H1 (cell line): Measurements from ENCODE around the gene CASTOR1. TPM values are rescaled to one million over a fixed set of nuclear protein-coding genes. Genes with fewer than 3 reads are reported as not detected.

Source experiments
- CTCF ChIA-PET: fragments of 300-600 bp; sonication (Branson Sonifier 250); formaldehyde crosslinking; loops from one replicate; lab custom pipeline; 2021; ENCODE audit not compliant: partially characterized antibody; lab: Charles Lee
- POLR2A ChIA-PET: fragments of 300-600 bp; sonication (Branson Sonifier 250); formaldehyde crosslinking; loops from one replicate; lab custom pipeline; 2021; ENCODE audit warnings: inconsistent platforms; ENCODE audit not compliant: partially characterized antibody; lab: Charles Lee
- DNase-seq, 2 experiments: peaks; one replicate each; pipeline versions ENCODE4 v3.0.0 to v3.0.0-alpha.2; 2010 to 2022; ENCODE audit warnings: low spot score in 2 of 2, low read depth in 1 of 2, mixed read lengths in 1 of 2
- FAIRE-seq: peaks from 2 replicates; lab custom pipeline; 2011; peaks lifted over from hg19 to GRCh38; lab: Jason Lieb, UNC
- H2AFZ ChIP-seq: 2 replicates; pipeline ENCODE4 v1.8.1; 2012; ENCODE audit warnings: low read length, inconsistent platforms
- H2AK5ac ChIP-seq: 2 replicates; pipeline ENCODE4 v1.6.1; 2013; ENCODE audit warnings: low read depth, low read length
- H2BK120ac ChIP-seq: replicated peaks from 2 replicates; pipeline ENCODE3; 2013; ENCODE audit warnings: low read depth, low read length, inconsistent platforms
- H2BK12ac ChIP-seq: 2 replicates; pipeline ENCODE4 v1.6.1; 2013; ENCODE audit warnings: low read depth, low read length
- H2BK15ac ChIP-seq: 2 replicates; pipeline ENCODE4 v1.6.1; 2013; ENCODE audit warnings: low read length
- H2BK20ac ChIP-seq: 2 replicates; pipeline ENCODE4 v1.6.1; 2013; ENCODE audit warnings: low read length
- H2BK5ac ChIP-seq: 2 replicates; pipeline ENCODE4 v1.6.1; 2013; ENCODE audit warnings: low read depth, low read length
- H3K14ac ChIP-seq: 2 replicates; pipeline ENCODE4 v1.6.1; 2013; ENCODE audit warnings: inconsistent platforms; ENCODE audit not compliant: insufficient read length
- H3K18ac ChIP-seq: 2 replicates; pipeline ENCODE4 v1.6.1; 2013; ENCODE audit warnings: low read length; ENCODE audit errors: extremely low read depth
- H3K23ac ChIP-seq: 2 replicates; pipeline ENCODE4 v1.6.1; 2013; ENCODE audit warnings: inconsistent platforms; ENCODE audit not compliant: insufficient read length
- H3K23me2 ChIP-seq: 2 replicates; pipeline ENCODE4 v1.6.1; 2013; ENCODE audit warnings: low read depth, low read length
- H3K27ac ChIP-seq: 2 replicates; pipeline ENCODE4 v1.6.1; 2011; ENCODE audit warnings: low read depth, low read length, inconsistent platforms
- H3K27me3 ChIP-seq, 4 experiments: replicated peaks in 1 of 4; 1 replicate in 1 of 4; 2 replicates in 3 of 4; pipeline versions ENCODE4 v1.6.1 to v1.8.1; 2011 to 2013; ENCODE audit warnings: low read length in 3 of 4, mild to moderate bottlenecking in 3 of 4, inconsistent platforms in 2 of 4, mixed read lengths in 2 of 4, moderate library complexity in 1 of 4; ENCODE audit not compliant: control insufficient read depth in 3 of 4, insufficient read depth in 3 of 4; ENCODE audit errors: extremely low read depth in 1 of 4
- H3K36me3 ChIP-seq, 4 experiments: 2 replicates each; pipeline versions ENCODE4 v1.6.1 to v1.8.1; 2011 to 2013; ENCODE audit warnings: mild to moderate bottlenecking in 4 of 4, low read length in 3 of 4, moderate library complexity in 2 of 4, control low read depth in 1 of 4, inconsistent platforms in 1 of 4; ENCODE audit not compliant: insufficient read depth in 4 of 4, control insufficient read depth in 2 of 4
- H3K4ac ChIP-seq: replicated peaks from 2 replicates; pipeline ENCODE3; 2013; ENCODE audit warnings: low read length, low read depth, mixed read lengths, inconsistent platforms; ENCODE audit not compliant: insufficient read length
- H3K4me1 ChIP-seq, 4 experiments: replicated peaks in 1 of 4; 1 replicate in 1 of 4; 2 replicates in 3 of 4; pipeline versions ENCODE4 v1.6.1 to v1.8.1; 2011 to 2013; ENCODE audit warnings: low read length in 3 of 4, inconsistent platforms in 2 of 4, mixed read lengths in 1 of 4; ENCODE audit not compliant: insufficient read depth in 4 of 4, control insufficient read depth in 3 of 4
- H3K4me2 ChIP-seq, 2 experiments: 2 replicates each; pipeline versions ENCODE4 v1.6.1 to v1.8.1; 2011 to 2013; ENCODE audit warnings: low read depth in 2 of 2, low read length in 2 of 2, control low read depth in 1 of 2, inconsistent platforms in 1 of 2, mild to moderate bottlenecking in 1 of 2; ENCODE audit not compliant: insufficient read depth in 1 of 2
- H3K4me3 ChIP-seq, 4 experiments: fragments of 200-600, 300-600 bp in 1 of 4; sonication (generic), shearing (Covaris generic), sonication (Bioruptor Twin) in 1 of 4; 2 replicates each; pipeline versions ENCODE4 v1.5.1 to v1.8.1; 2011 to 2016; ENCODE audit warnings: low read length in 4 of 4, low read depth in 3 of 4, control low read depth in 2 of 4, inconsistent platforms in 2 of 4, mild to moderate bottlenecking in 2 of 4, mixed read lengths in 1 of 4, moderate library complexity in 1 of 4; ENCODE audit not compliant: insufficient read depth in 2 of 4; ENCODE audit errors: extremely low read depth in 1 of 4
- H3K56ac ChIP-seq: replicated peaks from 2 replicates; pipeline ENCODE3; 2013; ENCODE audit warnings: low read depth, mild to moderate bottlenecking, mixed read lengths, low read length, inconsistent platforms; ENCODE audit not compliant: insufficient read length
- H3K79me1 ChIP-seq: 2 replicates; pipeline ENCODE4 v1.6.1; 2013; ENCODE audit warnings: low read depth, low read length, control low read depth
- H3K79me2 ChIP-seq, 2 experiments: 2 replicates each; pipeline versions ENCODE4 v1.6.1 to v1.8.1; 2012 to 2013; ENCODE audit warnings: low read length in 2 of 2, mild to moderate bottlenecking in 2 of 2, inconsistent platforms in 1 of 2; ENCODE audit not compliant: insufficient read depth in 2 of 2, control insufficient read depth in 1 of 2
- H3K9ac ChIP-seq, 4 experiments: replicated peaks in 1 of 4; 1 replicate in 1 of 4; 2 replicates in 3 of 4; pipeline versions ENCODE4 v1.6.1 to v1.8.1; 2011 to 2013; ENCODE audit warnings: low read depth in 3 of 4, low read length in 3 of 4, control low read depth in 2 of 4, mild to moderate bottlenecking in 2 of 4, moderate library complexity in 2 of 4, inconsistent platforms in 1 of 4; ENCODE audit errors: extremely low read depth in 1 of 4
- H3K9me3 ChIP-seq, 2 experiments: 2 replicates each; pipeline versions ENCODE4 v1.6.1 to v1.8.1; 2012 to 2013; ENCODE audit warnings: mild to moderate bottlenecking in 2 of 2, moderate library complexity in 2 of 2, control low read depth in 1 of 2, inconsistent platforms in 1 of 2, low read depth in 1 of 2, low read length in 1 of 2, mixed read lengths in 1 of 2; ENCODE audit not compliant: insufficient read depth in 2 of 2
- H4K20me1 ChIP-seq, 2 experiments: replicated peaks in 1 of 2; 2 replicates each; pipeline versions ENCODE3 to v1.8.1; 2011 to 2013; ENCODE audit warnings: inconsistent platforms in 2 of 2, low read length in 2 of 2, mild to moderate bottlenecking in 1 of 2; ENCODE audit not compliant: insufficient read depth in 2 of 2, control insufficient read depth in 1 of 2
- H4K5ac ChIP-seq: 2 replicates; pipeline ENCODE4 v1.6.1; 2013; ENCODE audit warnings: low read length, low read depth, mixed read lengths, inconsistent platforms; ENCODE audit not compliant: insufficient read length
- H4K8ac ChIP-seq: 2 replicates; pipeline ENCODE4 v1.8.0; 2013; ENCODE audit warnings: mild to moderate bottlenecking, moderate library complexity, low read length, inconsistent platforms; ENCODE audit not compliant: insufficient read depth; ENCODE audit errors: extremely low read depth
- H4K91ac ChIP-seq: replicated peaks from 2 replicates; pipeline ENCODE3; 2013; ENCODE audit warnings: low read length, mixed read lengths, inconsistent platforms; ENCODE audit not compliant: insufficient read length
- ASH2L ChIP-seq: fragments of 200-600, 300-600 bp; sonication (generic); IDR thresholded peaks from one replicate; pipeline ENCODE4 v1.7.1; 2017; ENCODE audit warnings: low read length
- BACH1 ChIP-seq: IDR thresholded peaks from 2 replicates; pipeline ENCODE4 v1.6.1; 2012; ENCODE audit warnings: low read length, improper control_type of control experiment
- BCL11A ChIP-seq, 2 experiments: IDR thresholded peaks; one replicate each; pipeline ENCODE4 v1.6.1; 2011; ENCODE audit warnings: low read depth in 2 of 2, low read length in 2 of 2, mild to moderate bottlenecking in 2 of 2
- CEBPB ChIP-seq: IDR thresholded peaks from 2 replicates; pipeline ENCODE4 v1.6.1; 2012; ENCODE audit warnings: low read depth, low read length
- EGR1 ChIP-seq: IDR thresholded peaks from 2 replicates; pipeline ENCODE4 v1.6.1; 2011; ENCODE audit warnings: low read depth, low read length, borderline replicate concordance
- EP300 ChIP-seq, 2 experiments: IDR thresholded peaks; 1 replicate in 1 of 2; 2 replicates in 1 of 2; pipeline ENCODE4 v1.6.1; 2011 to 2012; ENCODE audit warnings: low read depth in 2 of 2, low read length in 2 of 2, mild to moderate bottlenecking in 2 of 2, borderline replicate concordance in 1 of 2, inconsistent platforms in 1 of 2, moderate library complexity in 1 of 2
- HDAC6 ChIP-seq: IDR thresholded peaks from one replicate; pipeline ENCODE4 v1.7.1; 2012; ENCODE audit warnings: low read depth, mild to moderate bottlenecking, inconsistent platforms, low read length, moderate library complexity
- JUN ChIP-seq: IDR thresholded peaks from 2 replicates; pipeline ENCODE4 v1.6.1; 2011; ENCODE audit warnings: low read depth, mild to moderate bottlenecking, improper control_type of control experiment, low read length
- NRF1 ChIP-seq: IDR thresholded peaks from 2 replicates; pipeline ENCODE4 v1.6.1; 2011; ENCODE audit warnings: mild to moderate bottlenecking, low read depth, low read length, improper control_type of control experiment
- SAP30 ChIP-seq: fragments of 300-600 bp; sonication (generic); IDR thresholded peaks from 2 replicates; pipeline ENCODE4 v1.7.1; 2012; ENCODE audit warnings: low read length, moderate library complexity, mild to moderate bottlenecking, inconsistent platforms; ENCODE audit not compliant: insufficient read depth, insufficient replicate concordance
- SIN3A ChIP-seq, 2 experiments: IDR thresholded peaks in 1 of 2; conservative IDR thresholded peaks in 1 of 2; 2 replicates each; pipeline ENCODE4 v1.6.1; 2011 to 2012; ENCODE audit warnings: low read length in 2 of 2, improper control_type of control experiment in 1 of 2, low read depth in 1 of 2, mild to moderate bottlenecking in 1 of 2
- SRF ChIP-seq: IDR thresholded peaks from 2 replicates; pipeline ENCODE4 v1.6.1; 2011; ENCODE audit warnings: mild to moderate bottlenecking, low read depth, low read length, moderate library complexity
- TEAD4 ChIP-seq: IDR thresholded peaks from 2 replicates; pipeline ENCODE4 v1.6.1; 2012; ENCODE audit warnings: low read depth, low read length, inconsistent platforms, mixed read lengths
- WGBS, 2 experiments: shearing (Covaris generic) in 1 of 2; methylation state at CpG; one replicate each; pipeline versions ENCODE4 v1.1.6 to v1.1.7; 2013 to 2015; ENCODE audit warnings: low lambda C conversion rate in 2 of 2, mixed read lengths in 2 of 2, inconsistent platforms in 1 of 2, low coverage in 1 of 2, missing lambda C conversion rate in 1 of 2; ENCODE audit not compliant: insufficient replicate concordance in 2 of 2, insufficient coverage in 1 of 2, insufficient read length in 1 of 2; ENCODE audit errors: extremely low coverage in 1 of 2, missing lambda C conversion rate in 1 of 2; 5-methylcytosine and 5-hydroxymethylcytosine counted together
- polyA plus RNA-seq, 7 experiments: library from polyadenylated mRNA; depleted of rRNA in 3 of 7; stranded (reverse) in 5 of 7; unstranded in 2 of 7; fragments of >200 nt in 5 of 7; fragments of 200-250 nt in 2 of 7; gene quantifications; 1 replicate in 5 of 7; 2 replicates in 1 of 7; 4 replicates in 1 of 7; pipeline versions ENCODE4 v1.2.1 to v1.2.3, GENCODE V29; 2011 to 2013; ENCODE audit warnings: missing spikeins in 2 of 7, mixed read lengths in 2 of 7
- total RNA-seq: library from RNA; stranded (reverse); fragmentation: NEBNext Ultra II Directional; extraction: Animal tissue kit (Norgen Biotek cat#: 25700); gene quantifications from 2 replicates; pipeline ENCODE4 v1.2.1, GENCODE V29; 2021

The CASTOR1 gene
- total and polyA plus RNA-seq, 2 of the 8 experiments (the other 6 are each of a cell fraction or from before 2014, with no cell fraction given) = 10.3 to 36.0 TPM

DNA sequence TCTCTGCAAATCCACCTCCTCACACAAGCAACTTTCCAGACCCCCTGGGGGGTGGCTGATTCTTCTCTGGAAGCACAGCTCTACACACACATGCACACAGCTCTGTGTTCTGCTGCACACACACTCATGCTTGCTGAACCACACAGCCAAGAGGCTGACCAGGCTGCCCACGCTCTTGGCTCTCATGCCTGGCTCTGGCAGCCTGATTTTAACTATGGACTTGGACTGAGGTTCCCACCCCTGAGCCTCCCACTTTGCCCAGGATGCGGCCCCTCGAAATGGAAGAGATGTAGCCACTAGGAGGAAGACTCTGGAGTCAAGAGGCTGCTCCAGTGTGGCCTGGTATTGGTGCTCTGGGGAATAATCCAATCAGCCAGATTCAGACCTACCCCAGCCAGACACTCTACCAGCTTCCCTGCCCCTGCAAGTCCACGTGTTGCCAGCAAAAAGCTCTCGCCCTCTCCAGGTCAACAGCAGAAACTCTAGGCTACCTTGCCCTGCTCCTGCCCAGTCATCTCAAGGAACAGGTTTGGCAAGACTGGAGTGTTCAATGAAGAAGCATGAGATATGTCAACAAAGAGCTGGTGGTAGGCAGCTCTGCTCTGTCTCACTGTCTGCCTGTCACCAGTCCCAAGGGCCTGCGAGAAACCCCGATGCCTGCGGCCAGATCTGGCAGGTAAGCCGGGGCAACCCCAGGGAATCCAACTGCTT is 8.8 kb upstream of the CASTOR1 start:
- Histone ChIP-seq H4K91ac (no peak overlapping the region), H2AK5ac (no peak overlapping the region), H3K23me2 (no peaks in the 10 kb centered on the region), H3K27me3 (no peaks in the 10 kb centered on the region), H3K56ac (no peak overlapping the region), H2BK12ac (no peak overlapping the region), H3K27ac (no peak overlapping the region), H2BK20ac (no peak overlapping the region), H4K20me1 (no peaks in the 10 kb centered on the region), H3K79me2 (no peaks in the 10 kb centered on the region), H3K4ac (no peak overlapping the region), H3K23ac (no peak overlapping the region), H2BK5ac (no peak overlapping the region; the same call in 1 of the 2 replicates), H2AFZ (no peak overlapping the region), H3K4me1 (no peaks in the 10 kb centered on the region; a peak in 1 of 7 replicates), H3K4me2 (no peak overlapping the region), H4K8ac (no peak overlapping the region), H3K14ac (no peak overlapping the region), H4K5ac (no peak overlapping the region), H2BK15ac (no peak overlapping the region), H2BK120ac (no peak overlapping the region), H3K36me3 (no peaks in the 10 kb centered on the region), H3K4me3 (no peak overlapping the region), H3K79me1 (no peaks in the 10 kb centered on the region), H3K18ac (no peak overlapping the region), H3K9ac (no peak overlapping the region), H3K9me3 (no peaks in the 10 kb centered on the region)
- WGBS, 2 experiments = 90% methylated on average over 9 of the region's 9 CpGs; no CpG with 5 or more reads in 1 of the 2 experiments
- FAIRE-seq (no peak), DNase-seq (no peak)
- POLR2A ChIA-PET = interaction anchor here (0.8 kb wide), 1 partner anchor 58 kb away, joined by 3 read pairs; the partner anchor contains the start of genes CCDC157 and SF3A1
- CTCF ChIA-PET = interaction anchor here (0.9 to 5.7 kb wide), 8 partner anchors 9 to 190 kb away, joined by 3 to 31 read pairs (median 5); partner anchors contain the start of genes CASTOR1 and TBC1D10A
- TF ChIP-seq HDAC6 (no peak), BACH1 (no peak), SAP30 (no peak), SIN3A (conservative IDR thresholded peaks at IDR 0.05 in 1 of 2, IDR thresholded peaks at IDR 0.05 in 1 of 2; ENCODE audit: low read depth in 1 of 2, low read length in 2 of 2) (no peak), CEBPB (no peak), JUN (no peak), EP300 (IDR thresholded peaks at IDR 0.05; ENCODE audit: borderline replicate concordance in 1 of 2, low read depth in 2 of 2, low read length in 2 of 2) (no peak), TEAD4 (no peak), BCL11A (IDR thresholded peaks at IDR 0.05; ENCODE audit: low read depth in 2 of 2, low read length in 2 of 2) (no peak), EGR1 (no peak), SRF (no peak), ASH2L (no peak), NRF1 (no peak)
